ENCODE data around the gene C19orf44. TPM values are rescaled to one million over a fixed set of nuclear protein-coding genes. Genes with fewer than 3 reads are reported as not detected.

C19orf44 gene
- total RNA-seq, 1 donor from 2014 or later = 11.2 TPM

Other genes with a start within 250 kb of the C19orf44 start
- 91.4 TPM for gene KLF2, start 171.6 kb upstream of the C19orf44 start, total RNA-seq
- gene EPS15L1, start 24.4 kb upstream of the C19orf44 start, total RNA-seq = 46.1 TPM
- not detected for gene CALR3, start 227 bp upstream of the C19orf44 start, total RNA-seq
- 47.3 TPM for gene CHERP, start 46.0 kb downstream of the C19orf44 start, total RNA-seq
- 43.0 TPM for gene SLC35E1, start 76.0 kb downstream of the C19orf44 start, total RNA-seq
- gene MED26, start 131.8 kb downstream of the C19orf44 start, total RNA-seq = 8.3 TPM
- gene SMIM7, start 163.8 kb downstream of the C19orf44 start, total RNA-seq = 71.6 TPM
- 4.3 TPM for gene TMEM38A, start 164.7 kb downstream of the C19orf44 start, total RNA-seq
- 0.09 TPM for gene NWD1, start 223.5 kb downstream of the C19orf44 start, total RNA-seq

All from mucosa of gallbladder (tissue), 1 donor.